Retinal pigment epithelial cell (primary cell): Measurements from ENCODE around the gene XRCC4.
"Not testable (repeated sequence)": the region's sequence is repeated elsewhere in the genome, so short reads cannot be mapped to it uniquely, and the experiment has no call there.

ENCODE experiments used
- DNase-seq: peaks from one replicate; pipeline ENCODE4 v3.0.0-alpha.2; 2010; ENCODE audit warnings: low read depth
- H3K4me3 ChIP-seq: 2 replicates; pipeline ENCODE4 v1.5.1; 2011; ENCODE audit warnings: mild to moderate bottlenecking, low read length, control low read depth, moderate library complexity
- TF ChIP-seq, protein P1 (sequence below): conservative IDR thresholded peaks from 2 replicates; pipeline ENCODE4 v1.5.1; 2011; ENCODE audit warnings: low read depth, low read length, control low read depth, inconsistent platforms

The XRCC4 gene

GRCh38 chr5:83249156-83249555 lies 171.8 kb downstream of the XRCC4 start:
- TF ChIP-seq, protein P1, sequence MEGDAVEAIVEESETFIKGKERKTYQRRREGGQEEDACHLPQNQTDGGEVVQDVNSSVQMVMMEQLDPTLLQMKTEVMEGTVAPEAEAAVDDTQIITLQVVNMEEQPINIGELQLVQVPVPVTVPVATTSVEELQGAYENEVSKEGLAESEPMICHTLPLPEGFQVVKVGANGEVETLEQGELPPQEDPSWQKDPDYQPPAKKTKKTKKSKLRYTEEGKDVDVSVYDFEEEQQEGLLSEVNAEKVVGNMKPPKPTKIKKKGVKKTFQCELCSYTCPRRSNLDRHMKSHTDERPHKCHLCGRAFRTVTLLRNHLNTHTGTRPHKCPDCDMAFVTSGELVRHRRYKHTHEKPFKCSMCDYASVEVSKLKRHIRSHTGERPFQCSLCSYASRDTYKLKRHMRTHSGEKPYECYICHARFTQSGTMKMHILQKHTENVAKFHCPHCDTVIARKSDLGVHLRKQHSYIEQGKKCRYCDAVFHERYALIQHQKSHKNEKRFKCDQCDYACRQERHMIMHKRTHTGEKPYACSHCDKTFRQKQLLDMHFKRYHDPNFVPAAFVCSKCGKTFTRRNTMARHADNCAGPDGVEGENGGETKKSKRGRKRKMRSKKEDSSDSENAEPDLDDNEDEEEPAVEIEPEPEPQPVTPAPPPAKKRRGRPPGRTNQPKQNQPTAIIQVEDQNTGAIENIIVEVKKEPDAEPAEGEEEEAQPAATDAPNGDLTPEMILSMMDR = no peak
- no peak for DNase-seq
- no peak overlapping the region for H3K4me3 ChIP-seq

DNA sequence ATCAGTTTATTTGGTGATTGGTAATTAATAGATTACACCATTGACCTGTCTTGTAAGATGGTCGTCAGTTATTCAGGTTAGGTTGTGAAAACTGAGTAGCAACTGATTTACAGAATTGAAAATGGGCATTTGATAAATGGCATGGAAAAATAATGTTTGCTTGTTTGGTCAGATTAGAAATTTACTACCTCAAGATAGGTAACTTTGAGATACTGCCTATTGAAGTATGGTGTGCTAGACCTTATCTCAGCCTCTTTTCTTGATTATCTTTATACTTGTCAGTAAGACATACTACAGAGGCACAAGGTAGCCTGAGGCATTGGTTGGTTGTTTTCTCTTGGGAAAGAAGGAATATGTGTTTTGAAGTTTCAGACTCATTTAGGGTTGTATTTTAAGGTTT lies 174.5 kb downstream of the XRCC4 start:
- TF ChIP-seq, protein P1 = no peak
- no peak overlapping the region for H3K4me3 ChIP-seq
- no peak for DNase-seq

DNA sequence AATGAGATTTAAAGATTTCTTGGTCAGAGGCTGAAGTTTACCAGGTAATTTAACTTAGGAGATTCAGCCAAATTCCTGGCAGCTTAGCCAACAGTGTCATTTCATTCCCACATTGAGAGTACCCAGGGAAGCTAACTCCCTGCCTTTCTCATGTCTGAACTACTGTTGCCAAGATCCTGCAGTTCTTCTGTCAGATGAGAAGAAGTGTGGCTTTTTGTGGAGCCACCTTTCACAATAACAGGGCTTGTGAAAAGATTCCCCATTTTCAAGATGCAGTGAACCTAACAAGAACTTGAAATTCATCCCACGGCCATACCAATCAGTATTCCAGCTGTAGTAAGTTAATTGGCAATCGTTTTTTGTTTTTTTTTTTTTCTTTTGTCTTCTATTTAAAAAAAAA lies 176.4 kb downstream of the XRCC4 start:
- TF ChIP-seq, protein P1 = no peak
- no peak for DNase-seq
- H3K4me3 ChIP-seq = no peak overlapping the region

DNA sequence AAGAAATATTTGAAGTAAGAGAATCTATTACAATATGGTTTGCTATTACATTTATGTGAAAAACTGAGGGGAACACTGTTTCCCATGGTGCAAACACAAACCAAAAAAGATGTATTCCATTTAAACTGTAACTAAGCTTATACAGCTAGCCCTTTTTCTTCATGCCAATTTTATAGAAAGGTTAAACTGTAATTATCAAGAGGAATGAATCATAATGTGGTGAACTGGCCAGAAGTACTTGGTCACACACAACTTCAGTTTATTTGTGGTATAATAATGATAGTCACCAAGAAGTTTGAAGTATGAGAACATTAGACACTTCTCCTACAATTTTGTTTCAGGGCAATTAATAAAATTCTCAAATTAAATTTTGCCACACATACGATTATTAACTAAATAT lies 177.9 kb downstream of the XRCC4 start:
- TF ChIP-seq, protein P1 = no peak
- no peak overlapping the region for H3K4me3 ChIP-seq
- DNase-seq = no peak

- TF ChIP-seq, protein P1 = no peak
- no peak for DNase-seq
- no peak overlapping the region for H3K4me3 ChIP-seq
Measured at GRCh38 chr5:83256091-83256780, 178.9 kb downstream of the XRCC4 start.

DNA sequence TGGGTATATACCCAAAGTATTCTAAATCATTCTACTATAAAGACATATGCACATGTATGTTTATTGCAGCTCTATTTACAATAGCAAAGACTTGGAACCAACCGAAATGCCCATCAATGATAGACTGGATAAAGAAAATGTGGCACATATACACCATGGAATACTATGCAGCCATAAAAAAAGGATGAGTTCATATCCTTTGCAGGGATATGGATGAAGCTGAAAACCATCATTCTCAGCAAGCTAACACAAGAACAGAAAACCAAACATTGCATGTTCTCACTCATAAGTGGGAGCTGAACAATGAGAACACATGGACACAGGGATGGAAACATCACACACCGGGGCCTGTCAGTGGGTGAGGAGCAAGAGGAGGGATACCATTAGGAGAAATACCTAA lies 180.3 kb downstream of the XRCC4 start:
- not testable (repeated sequence) for DNase-seq, H3K4me3 ChIP-seq

GRCh38 chr5:83265318-83265717 lies 188.0 kb downstream of the XRCC4 start:
- DNase-seq = no peak
- no peak overlapping the region for H3K4me3 ChIP-seq
- TF ChIP-seq, protein P1 = no peak
